Occipital lobe (tissue), 2 donors: ENCODE measurements around the gene PRPH2. TPM values are rescaled to one million over a fixed set of nuclear protein-coding genes. Genes with fewer than 3 reads are reported as not detected.

ENCODE experiments used
- small RNA-seq: library from RNA; depleted of rRNA; stranded (forward); fragments of <200 nt; gene quantifications from one replicate; pipeline ENCODE3, GENCODE V24; 2014
- total RNA-seq: library from RNA; depleted of rRNA; stranded (reverse); fragments of >200 nt; gene quantifications from one replicate; pipeline ENCODE4 v1.2.3, GENCODE V29; 2014

The PRPH2 gene
- total RNA-seq, 1 donor from 2014 or later, result 5.0 TPM

Small RNA genes within 50 kb of the gene (small RNA-seq; reads per million reads assigned to genes)
- gene RNU6-890P, result not detected

Other genes starting within 250 kb of the PRPH2 start
- 41.0 TPM for gene UBR2, start 158.6 kb downstream of the PRPH2 start, total RNA-seq
- gene TBCC, start 23.5 kb upstream of the PRPH2 start, total RNA-seq, result 63.2 TPM
- gene BICRAL, start 59.5 kb upstream of the PRPH2 start, total RNA-seq, result 28.2 TPM
- gene RPL7L1, start 157.0 kb upstream of the PRPH2 start, total RNA-seq, result 156 TPM
- gene PTCRA, start 193.5 kb upstream of the PRPH2 start, total RNA-seq, result not detected
- 24.6 TPM for gene CNPY3, start 206.9 kb upstream of the PRPH2 start, total RNA-seq
- gene GNMT, start 238.2 kb upstream of the PRPH2 start, total RNA-seq, result not detected